HepG2 (cell line): ENCODE results near the gene RAB40C. TPM values are rescaled to one million over a fixed set of nuclear protein-coding genes. Genes with fewer than 3 reads are reported as not detected.

ENCODE experiments used
- CHD4 ChIP-seq: fragments of 200-600 bp; sonication (generic); IDR thresholded peaks from 2 replicates; pipeline ENCODE4 v1.7.0; 2017; ENCODE audit warnings: mild to moderate bottlenecking, low read length, borderline replicate concordance
- CREM ChIP-seq, 2 experiments: sonication (generic) in 1 of 2; formaldehyde crosslinking in 1 of 2; IDR thresholded peaks; 2 replicates each; pipeline versions ENCODE4 v1.4.0 to v1.6.1; 2016 to 2020; ENCODE audit warnings: antibody characterized with exemption in 1 of 2, mild to moderate bottlenecking in 1 of 2, missing genetic modification reagents in 1 of 2
- ELF1 ChIP-seq: sonication (generic); formaldehyde crosslinking; IDR thresholded peaks from 2 replicates; pipeline ENCODE4 v1.4.0; 2020; ENCODE audit warnings: missing genetic modification reagents
- ELF4 ChIP-seq: sonication (generic); formaldehyde crosslinking; IDR thresholded peaks from 2 replicates; pipeline ENCODE4 v1.5.0; 2020; ENCODE audit warnings: missing genetic modification reagents, mild to moderate bottlenecking, moderate library complexity, borderline replicate concordance
- FOXP1 ChIP-seq, 2 experiments: fragments of 450-650 bp in 1 of 2; IDR thresholded peaks; 2 replicates each; pipeline ENCODE4 v1.6.1; 2017 to 2018; ENCODE audit warnings: antibody characterized with exemption in 1 of 2
- GATA4 ChIP-seq: sonication (generic); IDR thresholded peaks from 2 replicates; pipeline ENCODE4 v1.6.1; 2016; ENCODE audit warnings: antibody characterized with exemption, low read depth, borderline replicate concordance
- HMG20A ChIP-seq: IDR thresholded peaks from 2 replicates; pipeline ENCODE4 v1.6.1; 2016; ENCODE audit warnings: borderline replicate concordance
- HNF1B ChIP-seq: sonication (generic); formaldehyde crosslinking; IDR thresholded peaks from 2 replicates; pipeline ENCODE4 v1.5.1; 2020; ENCODE audit warnings: mild to moderate bottlenecking, moderate library complexity, missing genetic modification reagents
- NFKBIZ ChIP-seq: IDR thresholded peaks from 2 replicates; pipeline ENCODE4 v1.6.1; 2018; ENCODE audit warnings: missing genetic modification reagents, missing compliant biosample characterization
- NR2F2 ChIP-seq: IDR thresholded peaks from 2 replicates; pipeline ENCODE4 v1.6.1; 2012; ENCODE audit warnings: low read depth, inconsistent platforms, borderline replicate concordance
- RBFOX2 ChIP-seq: fragments of 200-400 bp; formaldehyde crosslinking; IDR thresholded peaks from 2 replicates; pipeline ENCODE4 v1.6.1; 2017; ENCODE audit warnings: low read depth, mild to moderate bottlenecking, low read length
- SRSF9 ChIP-seq: fragments of 200-400 bp; formaldehyde crosslinking; IDR thresholded peaks from 2 replicates; pipeline ENCODE4 v1.6.1; 2018; ENCODE audit warnings: borderline replicate concordance, mild to moderate bottlenecking, low read depth, low read length; ENCODE audit not compliant: insufficient read depth, poor library complexity, severe bottlenecking
- TARDBP ChIP-seq: sonication (generic); formaldehyde crosslinking; IDR thresholded peaks from 2 replicates; pipeline ENCODE4 v1.8.0; 2022; ENCODE audit warnings: mild to moderate bottlenecking, missing genetic modification reagents
- TGIF2 ChIP-seq: IDR thresholded peaks from 2 replicates; pipeline ENCODE4 v1.6.1; 2016; ENCODE audit warnings: control low read depth, missing compliant biosample characterization
- TOPORS ChIP-seq: sonication (generic); formaldehyde crosslinking; IDR thresholded peaks from 2 replicates; pipeline ENCODE4 v1.8.0; 2023; ENCODE audit warnings: mild to moderate bottlenecking, missing genetic modification reagents
- ZNF441 ChIP-seq: sonication (generic); formaldehyde crosslinking; IDR thresholded peaks from 2 replicates; pipeline ENCODE4 v1.7.0; 2021; ENCODE audit warnings: missing genetic modification reagents, borderline replicate concordance
- ZNF446 ChIP-seq: sonication (generic); formaldehyde crosslinking; IDR thresholded peaks from 2 replicates; pipeline ENCODE4 v1.5.0; 2020; ENCODE audit warnings: mild to moderate bottlenecking, missing genetic modification reagents
- ZNF652 ChIP-seq: IDR thresholded peaks from 2 replicates; pipeline ENCODE4 v1.6.1; 2016; ENCODE audit warnings: low read depth, borderline replicate concordance
- ZNF761 ChIP-seq: sonication (generic); formaldehyde crosslinking; conservative IDR thresholded peaks from 2 replicates; pipeline ENCODE4 v1.4.0; 2020; ENCODE audit warnings: mild to moderate bottlenecking, missing genetic modification reagents
- polyA plus RNA-seq, 8 experiments: library from polyadenylated mRNA; depleted of rRNA in 3 of 8; stranded (reverse) in 7 of 8; unstranded in 1 of 8; fragments of >200 nt; fragmentation: Illumina TruSeq in 4 of 8; extraction: Trizol in 4 of 8; gene quantifications; 2 replicates each; pipeline versions ENCODE4 v1.2.1 to v1.2.3, GENCODE V29; 2011 to 2016; ENCODE audit warnings: low read depth in 4 of 8, missing spikeins in 1 of 8, mixed read lengths in 1 of 8; ENCODE audit not compliant: insufficient read depth in 1 of 8
- total RNA-seq, 5 experiments: library from RNA; depleted of rRNA; stranded (reverse); fragments of >200 nt; fragmentation: Illumina TruSeq; extraction: Trizol; gene quantifications; 2 replicates each; pipeline ENCODE4 v1.2.3, GENCODE V29; 2016; ENCODE audit warnings: low read depth in 1 of 5
- TF ChIP-seq, protein P1 (sequence below): sonication (generic); formaldehyde crosslinking; IDR thresholded peaks from 2 replicates; pipeline ENCODE4 v1.4.0; 2020; ENCODE audit warnings: missing genetic modification reagents
- TF ChIP-seq, protein P2 (sequence below): sonication (generic); formaldehyde crosslinking; IDR thresholded peaks from 2 replicates; pipeline ENCODE4 v1.4.0; 2020; ENCODE audit warnings: missing genetic modification reagents
- TF ChIP-seq, protein P3 (sequence below): sonication (generic); formaldehyde crosslinking; IDR thresholded peaks from 2 replicates; pipeline ENCODE4 v1.5.0; 2020; ENCODE audit warnings: mild to moderate bottlenecking, missing genetic modification reagents

The RAB40C gene
- total and polyA plus RNA-seq, 2 of the 13 experiments (the other 11 are each of a cell fraction or from before 2014, with no cell fraction given), result 7.7 to 11.5 TPM

- TF ChIP-seq ZNF761, result no peak; the same call in 1 of the 2 replicates
- TF ChIP-seq ELF1 (CRISPR knock-in tag), result no peak
- TF ChIP-seq TARDBP (CRISPR knock-in tag), result no peak; the same call in 1 of the 2 replicates
- TF ChIP-seq TOPORS (CRISPR knock-in tag), result no peak
- no peak for TF ChIP-seq CREM (IDR thresholded peaks at IDR 0.05)
- no peak for TF ChIP-seq CREM (CRISPR knock-in tag; IDR thresholded peaks at IDR 0.05)
- no peak for TF ChIP-seq CHD4
- TF ChIP-seq ZNF441 (CRISPR knock-in tag), result no peak
- no peak for TF ChIP-seq ZNF446 (CRISPR knock-in tag)
- TF ChIP-seq NFKBIZ, result no peak
- TF ChIP-seq, protein P1, sequence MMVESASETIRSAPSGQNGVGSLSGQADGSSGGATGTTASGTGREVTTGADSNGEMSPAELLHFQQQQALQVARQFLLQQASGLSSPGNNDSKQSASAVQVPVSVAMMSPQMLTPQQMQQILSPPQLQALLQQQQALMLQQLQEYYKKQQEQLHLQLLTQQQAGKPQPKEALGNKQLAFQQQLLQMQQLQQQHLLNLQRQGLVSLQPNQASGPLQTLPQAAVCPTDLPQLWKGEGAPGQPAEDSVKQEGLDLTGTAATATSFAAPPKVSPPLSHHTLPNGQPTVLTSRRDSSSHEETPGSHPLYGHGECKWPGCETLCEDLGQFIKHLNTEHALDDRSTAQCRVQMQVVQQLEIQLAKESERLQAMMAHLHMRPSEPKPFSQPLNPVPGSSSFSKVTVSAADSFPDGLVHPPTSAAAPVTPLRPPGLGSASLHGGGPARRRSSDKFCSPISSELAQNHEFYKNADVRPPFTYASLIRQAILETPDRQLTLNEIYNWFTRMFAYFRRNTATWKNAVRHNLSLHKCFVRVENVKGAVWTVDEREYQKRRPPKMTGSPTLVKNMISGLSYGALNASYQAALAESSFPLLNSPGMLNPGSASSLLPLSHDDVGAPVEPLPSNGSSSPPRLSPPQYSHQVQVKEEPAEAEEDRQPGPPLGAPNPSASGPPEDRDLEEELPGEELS (CRISPR knock-in tag), result no peak
- TF ChIP-seq GATA4, result no peak
- no peak for TF ChIP-seq SRSF9
- TF ChIP-seq, protein P2, sequence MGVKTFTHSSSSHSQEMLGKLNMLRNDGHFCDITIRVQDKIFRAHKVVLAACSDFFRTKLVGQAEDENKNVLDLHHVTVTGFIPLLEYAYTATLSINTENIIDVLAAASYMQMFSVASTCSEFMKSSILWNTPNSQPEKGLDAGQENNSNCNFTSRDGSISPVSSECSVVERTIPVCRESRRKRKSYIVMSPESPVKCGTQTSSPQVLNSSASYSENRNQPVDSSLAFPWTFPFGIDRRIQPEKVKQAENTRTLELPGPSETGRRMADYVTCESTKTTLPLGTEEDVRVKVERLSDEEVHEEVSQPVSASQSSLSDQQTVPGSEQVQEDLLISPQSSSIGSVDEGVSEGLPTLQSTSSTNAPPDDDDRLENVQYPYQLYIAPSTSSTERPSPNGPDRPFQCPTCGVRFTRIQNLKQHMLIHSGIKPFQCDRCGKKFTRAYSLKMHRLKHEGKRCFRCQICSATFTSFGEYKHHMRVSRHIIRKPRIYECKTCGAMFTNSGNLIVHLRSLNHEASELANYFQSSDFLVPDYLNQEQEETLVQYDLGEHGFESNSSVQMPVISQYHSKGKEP (CRISPR knock-in tag), result no peak
- no peak for TF ChIP-seq FOXP1 (IDR thresholded peaks at IDR 0.05)
- no peak for TF ChIP-seq FOXP1 (CRISPR knock-in tag; IDR thresholded peaks at IDR 0.05)
- TF ChIP-seq NR2F2, result 0 out of 2 replicates have a peak, but pooled peaks have one; percentile 47
- no peak for TF ChIP-seq ELF4
- peak; percentile 46; the same call in 1 of the 2 replicates for TF ChIP-seq RBFOX2
- no peak; the same call in 1 of the 2 replicates for TF ChIP-seq TGIF2 (CRISPR knock-in tag)
- TF ChIP-seq HNF1B (CRISPR knock-in tag), result no peak; the same call in 1 of the 2 replicates
- 0 out of 2 replicates have a peak, but pooled peaks have one; percentile 6 for TF ChIP-seq HMG20A (CRISPR knock-in tag)
- TF ChIP-seq ZNF652, result no peak
- TF ChIP-seq, protein P3, sequence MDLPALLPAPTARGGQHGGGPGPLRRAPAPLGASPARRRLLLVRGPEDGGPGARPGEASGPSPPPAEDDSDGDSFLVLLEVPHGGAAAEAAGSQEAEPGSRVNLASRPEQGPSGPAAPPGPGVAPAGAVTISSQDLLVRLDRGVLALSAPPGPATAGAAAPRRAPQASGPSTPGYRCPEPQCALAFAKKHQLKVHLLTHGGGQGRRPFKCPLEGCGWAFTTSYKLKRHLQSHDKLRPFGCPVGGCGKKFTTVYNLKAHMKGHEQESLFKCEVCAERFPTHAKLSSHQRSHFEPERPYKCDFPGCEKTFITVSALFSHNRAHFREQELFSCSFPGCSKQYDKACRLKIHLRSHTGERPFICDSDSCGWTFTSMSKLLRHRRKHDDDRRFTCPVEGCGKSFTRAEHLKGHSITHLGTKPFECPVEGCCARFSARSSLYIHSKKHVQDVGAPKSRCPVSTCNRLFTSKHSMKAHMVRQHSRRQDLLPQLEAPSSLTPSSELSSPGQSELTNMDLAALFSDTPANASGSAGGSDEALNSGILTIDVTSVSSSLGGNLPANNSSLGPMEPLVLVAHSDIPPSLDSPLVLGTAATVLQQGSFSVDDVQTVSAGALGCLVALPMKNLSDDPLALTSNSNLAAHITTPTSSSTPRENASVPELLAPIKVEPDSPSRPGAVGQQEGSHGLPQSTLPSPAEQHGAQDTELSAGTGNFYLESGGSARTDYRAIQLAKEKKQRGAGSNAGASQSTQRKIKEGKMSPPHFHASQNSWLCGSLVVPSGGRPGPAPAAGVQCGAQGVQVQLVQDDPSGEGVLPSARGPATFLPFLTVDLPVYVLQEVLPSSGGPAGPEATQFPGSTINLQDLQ (CRISPR knock-in tag), result no peak
Observed at GRCh38 chr16:630815-631405, 41.0 kb downstream of the RAB40C start, which contains the start of gene WFIKKN1 (continued).
